Activated CD8-positive, alpha-beta T cell treated with anti-CD3 and anti-CD28 coated beads for 36 hours (primary cell): Measurements from ENCODE around the gene JPH2. TPM values are rescaled to one million over a fixed set of nuclear protein-coding genes. Genes with fewer than 3 reads are reported as not detected.
"Not testable (repeated sequence)": the region's sequence is repeated elsewhere in the genome, so short reads cannot be mapped to it uniquely, and the experiment has no call there.

Experiments used
- ATAC-seq: fragments of 200-7000 bp; cut with Tn5 transposase; one replicate; pipeline ENCODE4 v1.10.0; 2021; ENCODE audit warnings: mild to moderate bottlenecking, moderate library complexity
- CTCF ChIA-PET: fragments of 350-600 bp; sonication (Branson Sonifier 250); formaldehyde crosslinking; loops from one replicate; lab custom pipeline; 2021; ENCODE audit warnings: antibody characterized with exemption; lab: Charles Lee
- POLR2A ChIA-PET: fragments of 350-600 bp; sonication (Branson Sonifier 250); formaldehyde crosslinking; loops from one replicate; lab custom pipeline; 2021; ENCODE audit warnings: antibody characterized with exemption; lab: Charles Lee
- DNase-seq: peaks from one replicate; pipeline ENCODE4 v3.0.0-alpha.2; 2020
- H3K27ac Mint-ChIP-seq: one replicate; pipeline ENCODE4 v1.8.0; 2021; ENCODE audit warnings: mild to moderate bottlenecking, mixed read lengths
- H3K27me3 Mint-ChIP-seq: one replicate; pipeline ENCODE4 v1.8.0; 2021; ENCODE audit warnings: mixed read lengths
- H3K36me3 Mint-ChIP-seq: one replicate; pipeline ENCODE4 v1.8.0; 2021; ENCODE audit warnings: low read depth, mixed read lengths
- H3K4me1 Mint-ChIP-seq: one replicate; pipeline ENCODE4 v1.8.0; 2021; ENCODE audit warnings: low read depth, mixed read lengths
- H3K4me3 Mint-ChIP-seq: one replicate; pipeline ENCODE4 v1.8.0; 2021; ENCODE audit warnings: mild to moderate bottlenecking, moderate library complexity, mixed read lengths
- H3K9me3 Mint-ChIP-seq: one replicate; pipeline ENCODE4 v1.8.0; 2021; ENCODE audit warnings: mixed read lengths
- CTCF ChIP-seq: fragments of 200-600 bp; IDR thresholded peaks from one replicate; pipeline ENCODE4 v1.8.0; 2022; ENCODE audit warnings: antibody characterized with exemption, mild to moderate bottlenecking
- intact Hi-C: fragments of 100-400 bp; cut with micrococcal nuclease; formaldehyde crosslinking; loops from one replicate; pipeline ENCODE4 v1.10.0; 2022
- total RNA-seq, 2 experiments: library from RNA; stranded (reverse); gene quantifications; one replicate each; pipeline ENCODE4 v1.2.3, GENCODE V29; 2021

Gene JPH2
- total RNA-seq, 2 experiments from 2014 or later, result 0.47 to 0.54 TPM

DNA sequence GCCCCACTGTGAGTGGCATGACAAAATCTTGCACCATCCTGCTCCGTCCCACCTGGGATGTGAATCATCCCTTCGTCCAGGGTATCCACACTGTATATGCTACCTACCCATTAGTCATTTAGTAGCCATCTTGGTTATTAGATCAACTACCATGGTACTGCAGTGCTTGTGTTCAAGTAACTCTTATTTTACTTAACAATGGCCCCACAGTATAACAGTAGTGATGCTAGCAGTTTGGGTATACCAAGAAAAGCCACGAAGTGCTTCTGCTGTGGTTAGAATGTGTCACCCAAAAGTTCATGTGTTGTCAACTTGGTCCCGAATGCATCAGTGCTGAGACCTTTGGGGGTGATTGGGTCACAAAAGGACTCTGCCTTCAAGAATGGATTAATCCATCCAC is 11.9 kb upstream of the JPH2 start:
- H3K36me3 Mint-ChIP-seq, result peaks cover 43% of the 10 kb centered on the region
- intact Hi-C loops, result no loop called here
- H3K27me3 Mint-ChIP-seq, result no peaks in the 10 kb centered on the region
- TF ChIP-seq CTCF, result no peak
- ChIA-PET CTCF (interaction anchor here (0.7 to 4.6 kb wide), 3 partner anchors 9 to 82 kb away, joined by 3 to 42 read pairs (median 6); no protein-coding TSS in a partner anchor), POLR2A (no interaction called here)
- H3K4me3 Mint-ChIP-seq, result peak overlapping the region; percentile 16
- ATAC-seq (peak; percentile 98), DNase-seq (peak; percentile 71)
- peaks cover 28% of the 10 kb centered on the region for H3K4me1 Mint-ChIP-seq
- peak overlapping the region; percentile 89 for H3K27ac Mint-ChIP-seq
- no peaks in the 10 kb centered on the region for H3K9me3 Mint-ChIP-seq

DNA sequence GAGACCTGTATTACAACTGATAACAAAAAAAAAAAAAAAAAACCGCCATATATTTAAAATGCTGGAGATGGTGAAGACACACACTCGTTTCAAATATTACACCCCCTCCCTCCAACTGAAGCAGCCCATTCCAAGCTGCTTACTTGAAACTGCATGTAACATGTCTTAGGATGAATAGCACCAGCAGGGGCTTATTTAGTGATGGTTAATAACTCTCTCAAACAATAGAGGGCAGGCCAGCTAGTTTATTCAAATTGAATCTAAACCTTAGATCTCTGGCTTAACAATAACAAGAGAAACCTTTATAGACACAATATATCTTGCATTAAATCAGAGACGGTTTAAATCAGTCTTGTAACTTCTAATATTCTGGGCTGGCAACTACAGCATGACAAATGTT is 9.3 kb upstream of the JPH2 start:
- intact Hi-C loops, result no loop called here
- ATAC-seq (no peak), DNase-seq (no peak)
- Mint-ChIP-seq H3K4me3 (no peak overlapping the region), H3K27me3 (no peaks in the 10 kb centered on the region), H3K36me3 (peaks cover 34% of the 10 kb centered on the region), H3K27ac (no peak overlapping the region), H3K9me3 (no peaks in the 10 kb centered on the region), H3K4me1 (peaks cover 22% of the 10 kb centered on the region)
- peak; percentile 16 for TF ChIP-seq CTCF
- CTCF ChIA-PET, result interaction anchor here (0.8 to 4.6 kb wide), 5 partner anchors 13 to 115 kb away, joined by 3 to 42 read pairs (median 4); partner anchors contain the start of gene FITM2
- POLR2A ChIA-PET, result no interaction called here

GRCh38 chr20:44195605-44196004 is 8.6 kb upstream of the JPH2 start:
- Mint-ChIP-seq H3K4me3 (no peak overlapping the region), H3K27ac (peak overlapping the region; percentile 21), H3K36me3 (peaks cover 32% of the 10 kb centered on the region), H3K4me1 (peaks cover 20% of the 10 kb centered on the region), H3K9me3 (no peaks in the 10 kb centered on the region), H3K27me3 (no peaks in the 10 kb centered on the region)
- POLR2A ChIA-PET, result interaction anchor here (1.1 kb wide), 2 partner anchors 24 to 75 kb away, joined by 3 to 4 read pairs; no protein-coding TSS in a partner anchor
- intact Hi-C loops, result no loop called here
- ATAC-seq (no peak), DNase-seq (no peak)
- CTCF ChIA-PET, result interaction anchor here (0.8 to 4.6 kb wide), 7 partner anchors 13 to 657 kb away, joined by 3 to 42 read pairs (median 3); partner anchors contain the start of gene FITM2
- no peak for TF ChIP-seq CTCF

DNA sequence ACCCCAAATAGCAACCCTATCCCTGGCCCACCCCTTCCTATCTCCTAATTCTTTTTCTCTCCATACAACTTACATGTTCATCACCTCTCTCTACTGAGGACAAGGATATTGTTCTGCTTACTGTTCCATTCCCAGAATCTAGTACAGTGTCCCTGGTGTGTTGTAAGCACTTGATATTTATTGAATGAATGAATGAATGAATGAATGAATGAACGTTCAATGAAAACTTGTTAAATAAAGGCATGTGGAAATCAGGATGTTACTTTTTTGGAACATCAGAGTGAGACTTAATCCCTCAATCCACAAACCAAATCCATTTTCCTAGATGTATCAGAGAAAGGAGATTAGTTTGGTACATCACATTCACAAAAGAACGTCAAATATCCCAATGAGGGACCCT is 6.8 kb upstream of the JPH2 start:
- no peak for ATAC-seq
- no peak overlapping the region for H3K27ac Mint-ChIP-seq
- peaks cover 16% of the 10 kb centered on the region for H3K36me3 Mint-ChIP-seq
- intact Hi-C loops, result loop anchor here (5.0 kb wide), 1 partner anchor 76 kb away; no protein-coding TSS in a partner anchor
- H3K4me1 Mint-ChIP-seq, result peaks cover 4% of the 10 kb centered on the region
- ChIA-PET CTCF (interaction anchor here (1.1 kb wide), 1 partner anchor 77 kb away, joined by 3 read pairs; no protein-coding TSS in a partner anchor), POLR2A (no interaction called here)
- H3K4me3 Mint-ChIP-seq, result no peak overlapping the region
- peaks cover 4% of the 10 kb centered on the region for H3K27me3 Mint-ChIP-seq
- DNase-seq, result no peak
- no peaks in the 10 kb centered on the region for H3K9me3 Mint-ChIP-seq
- no peak for TF ChIP-seq CTCF

- DNase-seq, ATAC-seq, H3K9me3 Mint-ChIP-seq, H3K27ac Mint-ChIP-seq, POLR2A ChIA-PET, H3K36me3 Mint-ChIP-seq, H3K4me3 Mint-ChIP-seq: not testable (repeated sequence)
- Mint-ChIP-seq H3K4me1 (peaks cover 13% of the 10 kb centered on the region), H3K27me3 (peaks cover 21% of the 10 kb centered on the region)
- CTCF ChIA-PET, result interaction anchor here (2.6 to 9.4 kb wide), 3 partner anchors 18 to 76 kb away, joined by 11 to 215 read pairs (median 17); partner anchors contain the start of gene OSER1
- intact Hi-C loops, result loop anchor here (5.0 kb wide), 1 partner anchor 74 kb away; no protein-coding TSS in a partner anchor
Measured at GRCh38 chr20:44191640-44192039, 4.7 kb upstream of the JPH2 start.
